HG03575 (cell line): ENCODE measurements around the gene TOMM20.

Experiments used
- ATAC-seq: cut with Tn5 transposase; IDR thresholded peaks from one replicate; pipeline ENCODE4 v1.9.1; 2021; ENCODE audit not compliant: unreplicated experiment, insufficient number of reproducible peaks, low FRiP score; ENCODE audit errors: extremely low read depth

Gene TOMM20

GRCh38 chr1:235139315-235139714, 10.7 kb upstream of the TOMM20 start:
- no peak for ATAC-seq

DNA sequence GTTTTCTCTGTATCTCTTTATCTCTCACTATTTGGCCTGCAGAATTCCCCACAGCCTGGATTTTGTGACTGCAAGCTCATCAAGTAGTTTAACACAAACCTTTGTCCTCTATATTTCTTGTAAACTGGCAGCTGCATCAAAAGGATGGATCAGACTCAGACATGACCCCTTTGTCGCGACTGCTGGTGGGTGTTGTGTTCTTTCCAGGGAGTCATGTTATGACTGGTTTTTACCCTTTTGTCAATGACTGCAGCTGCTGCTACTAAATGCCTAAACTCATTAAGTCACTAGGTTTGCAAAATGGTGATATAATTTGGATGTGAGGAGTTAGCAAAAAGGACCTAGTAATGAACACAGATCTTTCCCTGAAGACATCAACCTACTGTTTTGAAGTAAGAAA, 10.2 kb upstream of the TOMM20 start:
- no peak for ATAC-seq

GRCh38 chr1:235136111-235136510, 7.5 kb upstream of the TOMM20 start:
- no peak for ATAC-seq

- no peak for ATAC-seq
Observed at GRCh38 chr1:235134171-235134570, 5.5 kb upstream of the TOMM20 start.

- ATAC-seq = no peak
Observed at GRCh38 chr1:235133086-235133485, 4.4 kb upstream of the TOMM20 start.

- no peak for ATAC-seq
Observed at GRCh38 chr1:235131961-235132360, 3.3 kb upstream of the TOMM20 start.

DNA sequence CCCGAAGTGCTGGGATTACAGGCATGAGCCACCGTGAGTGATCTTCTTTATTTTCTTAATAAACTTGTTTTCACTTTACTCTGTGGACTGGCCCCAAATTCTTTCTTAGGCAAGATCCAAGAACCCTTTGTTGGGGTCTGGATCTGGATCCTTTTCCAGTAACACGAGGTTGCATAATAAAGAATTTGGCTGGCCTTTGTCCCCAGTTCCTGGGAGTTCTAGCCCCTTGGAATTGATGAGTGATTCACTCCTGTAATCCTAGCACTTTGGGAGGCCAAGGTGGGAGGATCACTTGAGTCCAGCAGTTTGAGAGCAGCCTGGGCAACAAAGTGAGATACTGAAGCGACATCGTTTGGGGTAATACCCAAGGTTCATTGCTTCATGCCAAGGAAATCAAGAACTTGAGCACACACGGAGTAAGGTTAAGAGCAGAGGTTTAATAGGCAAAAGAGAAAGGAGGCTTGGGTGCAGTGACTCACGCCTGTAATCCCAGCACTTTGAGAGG, 2.2 kb upstream of the TOMM20 start:
- ATAC-seq = no peak

DNA sequence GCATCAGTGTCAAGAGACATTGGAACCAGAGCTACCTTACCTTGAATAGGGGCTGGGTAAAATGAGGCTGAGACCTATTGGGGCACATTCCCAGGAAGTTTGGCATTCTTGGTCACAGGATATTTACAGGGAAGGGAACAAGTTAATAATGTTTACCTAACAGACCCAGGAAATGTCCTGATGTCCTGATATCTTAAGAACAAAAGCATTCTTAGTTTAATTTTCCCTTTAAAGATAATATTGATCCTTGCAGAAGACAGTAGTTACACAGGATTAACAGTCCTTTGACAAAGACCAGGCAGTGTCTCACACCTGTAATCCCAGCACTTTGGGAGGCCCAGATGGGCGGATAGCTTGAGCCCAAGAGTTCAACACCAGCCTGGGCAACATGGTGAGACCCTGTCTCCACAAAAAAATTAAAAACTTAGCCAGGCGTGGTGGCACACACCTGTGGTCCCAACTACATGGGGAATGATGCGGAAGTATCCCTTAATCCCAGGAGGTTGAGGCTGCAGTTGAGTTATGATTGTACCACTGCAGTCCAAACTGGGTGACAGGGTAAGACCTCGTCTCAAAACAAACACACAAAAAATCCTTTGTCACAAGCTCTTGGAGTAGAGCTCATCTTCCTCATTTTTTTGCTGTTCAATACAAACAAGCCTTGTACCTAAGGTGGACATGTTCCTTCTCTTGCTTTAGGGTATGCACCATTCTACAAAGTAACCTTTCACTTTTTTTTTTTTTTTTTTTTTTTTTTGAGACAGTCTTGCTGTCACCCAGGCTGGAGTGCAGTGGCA, 1.3 kb upstream of the TOMM20 start:
- ATAC-seq = no peak

DNA sequence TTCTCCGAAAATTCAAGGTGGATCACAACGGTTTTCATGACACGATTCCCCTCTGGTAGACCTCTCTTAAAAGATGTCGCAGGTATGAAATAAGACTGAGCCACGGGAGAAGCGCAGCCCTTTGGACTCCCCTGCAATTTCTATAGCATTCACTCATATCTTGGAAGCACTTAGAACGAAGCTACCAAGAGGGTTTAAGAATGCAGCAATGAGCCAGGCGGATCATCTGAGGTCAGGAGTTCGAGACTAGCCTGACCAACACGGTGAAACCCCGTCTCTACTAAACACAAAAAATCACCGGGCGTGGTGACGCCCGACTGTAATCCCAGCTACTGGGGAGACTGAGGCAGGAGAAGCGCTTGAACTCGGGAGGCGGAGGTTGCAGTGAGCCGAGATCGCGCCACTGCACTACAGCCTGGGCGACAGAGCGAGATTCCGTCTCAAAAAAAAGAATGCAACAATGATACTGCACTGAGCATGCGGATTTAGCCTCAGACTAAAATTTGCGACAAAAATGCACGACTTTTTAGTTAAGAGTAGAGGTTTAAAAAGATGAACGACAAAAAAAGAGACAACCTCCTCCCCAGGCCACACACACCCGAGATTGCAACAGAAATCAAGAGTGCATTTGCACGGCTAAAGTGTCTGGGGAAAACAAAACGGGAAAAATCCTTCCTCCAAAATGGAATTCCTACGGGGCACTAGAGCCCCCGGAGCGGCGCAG, 743 bp downstream of the TOMM20 start:
- no peak for ATAC-seq

- ATAC-seq = no peak
Observed at GRCh38 chr1:235127203-235127602, 1.4 kb downstream of the TOMM20 start.

GRCh38 chr1:235124665-235125064, 4.0 kb downstream of the TOMM20 start:
- ATAC-seq = no peak

- no peak for ATAC-seq
Observed at GRCh38 chr1:235124111-235124510, 4.5 kb downstream of the TOMM20 start.

GRCh38 chr1:235122348-235122747, 6.3 kb downstream of the TOMM20 start:
- no peak for ATAC-seq

DNA sequence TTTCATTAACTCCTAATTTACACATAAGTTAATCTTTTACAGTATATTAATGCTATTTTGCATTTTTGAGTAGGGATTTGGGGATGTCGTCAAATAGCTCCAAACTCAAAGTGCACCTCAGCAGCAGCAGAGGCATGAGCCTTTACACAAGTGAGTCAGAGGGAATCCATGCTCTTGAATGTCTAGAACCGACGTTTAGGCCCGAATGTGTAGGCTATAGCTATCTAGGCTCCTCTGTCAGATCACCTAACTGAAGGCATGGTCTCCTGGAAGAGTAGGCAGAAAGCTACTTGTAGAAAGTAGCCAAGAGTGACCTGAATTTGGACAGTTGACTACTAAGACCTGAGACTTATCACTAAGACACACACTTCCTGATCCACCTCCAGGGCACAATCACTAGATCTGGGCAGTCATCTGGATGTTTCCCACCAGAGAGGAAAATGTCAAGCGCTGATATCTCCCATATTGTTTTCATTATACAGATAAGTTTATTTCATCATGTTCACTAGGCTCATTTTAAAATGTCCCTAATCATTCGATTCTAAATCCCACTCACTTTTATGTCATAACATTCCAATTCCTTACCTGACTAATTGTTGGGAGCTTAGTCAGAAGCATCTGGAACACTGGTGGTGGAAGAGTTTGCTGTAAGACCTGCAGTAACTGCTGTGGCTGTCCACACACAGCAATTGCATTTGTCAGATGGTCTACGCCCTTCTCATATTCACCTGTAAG, 15.3 kb downstream of the TOMM20 start:
- no peak for ATAC-seq

- no peak for ATAC-seq
Observed at GRCh38 chr1:235112297-235113182, 16.1 kb downstream of the TOMM20 start.

DNA sequence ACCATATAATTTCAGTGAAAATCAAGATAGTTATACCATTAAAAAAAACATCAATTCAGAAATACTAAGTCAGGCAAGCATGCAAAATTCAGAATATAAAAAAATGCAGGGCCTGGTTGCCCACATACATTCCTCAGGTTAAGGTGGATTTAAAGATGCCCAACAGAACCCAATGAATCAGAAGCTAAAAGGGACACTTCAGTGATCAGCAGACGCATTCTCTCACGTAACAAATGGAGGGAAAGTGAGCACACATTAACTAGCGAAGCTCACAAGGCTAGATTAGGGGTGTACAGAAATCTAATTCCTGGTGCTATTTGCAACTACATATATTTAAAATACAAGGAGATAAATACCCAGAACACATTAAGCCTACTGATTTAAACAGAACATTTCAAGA, 17.5 kb downstream of the TOMM20 start:
- no peak for ATAC-seq

DNA sequence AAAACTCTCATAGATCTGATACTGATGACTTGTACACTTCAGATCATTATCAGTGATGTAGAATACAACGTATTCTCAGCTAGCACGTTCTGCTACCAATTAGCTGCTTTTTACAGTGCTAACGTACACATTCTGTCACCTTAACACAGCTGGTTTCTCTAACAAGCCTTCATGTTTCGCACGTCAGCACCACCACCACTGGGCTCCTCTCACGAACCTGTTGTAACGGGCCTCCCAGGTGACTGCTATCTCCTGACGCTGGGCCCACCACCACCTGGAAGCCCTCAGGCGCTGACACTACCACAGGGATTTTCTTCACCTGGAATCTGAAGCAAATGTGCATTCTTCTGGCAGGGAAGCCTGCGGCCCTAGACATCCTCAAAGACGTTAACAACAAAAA, 19.8 kb downstream of the TOMM20 start:
- ATAC-seq = no peak

DNA sequence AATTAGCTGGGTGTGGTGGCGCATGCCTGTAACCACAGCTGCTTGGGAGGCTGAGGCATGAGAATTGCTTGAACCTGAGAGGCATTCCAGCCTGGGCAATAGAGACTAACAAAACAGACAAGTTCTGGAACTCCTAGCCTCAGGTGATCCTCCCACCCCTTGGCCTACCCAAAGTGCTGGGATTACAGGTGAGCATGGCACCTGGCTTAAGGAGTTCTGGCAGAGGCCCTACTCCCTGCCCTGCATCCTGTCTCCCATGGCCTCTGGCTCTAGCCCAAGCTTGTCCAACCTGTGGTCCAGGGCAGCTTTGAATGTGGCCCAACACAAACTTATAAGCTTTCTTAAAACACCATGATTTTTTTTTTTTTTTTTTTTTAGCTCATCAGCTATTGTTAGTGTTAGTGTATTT, 20.4 kb downstream of the TOMM20 start:
- ATAC-seq = no peak
